Activated CD4-positive, alpha-beta T cell treated with anti-CD3 and anti-CD28 coated beads, Interleukin-2, amount 10 ng/mL, durations not matched to agents 24 days and 14 days (primary cell): ENCODE measurements around the gene SMAD7. TPM values are rescaled to one million over a fixed set of nuclear protein-coding genes. Genes with fewer than 3 reads are reported as not detected.

ENCODE experiments used
- DNase-seq: peaks from one replicate; pipeline ENCODE4 v3.0.0; 2022
- H3K27ac Mint-ChIP-seq: one replicate; pipeline ENCODE4 v1.8.0; 2022; ENCODE audit warnings: mild to moderate bottlenecking, mixed read lengths
- H3K27me3 Mint-ChIP-seq: one replicate; pipeline ENCODE4 v1.8.0; 2022; ENCODE audit warnings: mixed read lengths
- H3K36me3 Mint-ChIP-seq: one replicate; pipeline ENCODE4 v1.8.0; 2022; ENCODE audit warnings: low read depth, mild to moderate bottlenecking, mixed read lengths
- H3K4me1 Mint-ChIP-seq: one replicate; pipeline ENCODE4 v1.8.0; 2021; ENCODE audit warnings: mixed read lengths
- H3K4me3 Mint-ChIP-seq: one replicate; pipeline ENCODE4 v1.8.0; 2022; ENCODE audit warnings: mild to moderate bottlenecking, moderate library complexity, mixed read lengths
- H3K9me3 Mint-ChIP-seq: one replicate; pipeline ENCODE4 v1.8.0; 2021; ENCODE audit warnings: mixed read lengths
- intact Hi-C: fragments of 100-400 bp; cut with micrococcal nuclease; formaldehyde crosslinking; loops from one replicate; pipeline ENCODE4 v1.15.1; 2023
- total RNA-seq: library from RNA; stranded (reverse); gene quantifications from 2 replicates; pipeline ENCODE4 v1.2.3, GENCODE V29; 2022

Gene SMAD7
- total RNA-seq, 1 donor from 2014 or later, result 21.8 TPM

- Mint-ChIP-seq H3K36me3 (no peaks in the 10 kb centered on the region), H3K4me3 (peak overlapping the region; percentile 82), H3K27ac (no peak overlapping the region), H3K4me1 (peaks cover 16% of the 10 kb centered on the region), H3K27me3 (peaks cover 51% of the 10 kb centered on the region), H3K9me3 (no peaks in the 10 kb centered on the region)
- intact Hi-C loops, result loop anchor here (2.0 to 5.0 kb wide), 2 partner anchors 23 to 199 kb away; no protein-coding TSS in a partner anchor
- DNase-seq, result peak; percentile 82
Measured at GRCh38 chr18:48975817-48976649, 25.3 kb upstream of the SMAD7 start.

GRCh38 chr18:48975120-48975816 is 24.5 kb upstream of the SMAD7 start:
- intact Hi-C loops, result loop anchor here (2.0 to 5.0 kb wide), 2 partner anchors 22 to 198 kb away; no protein-coding TSS in a partner anchor
- H3K4me3 Mint-ChIP-seq, result peak overlapping the region; percentile 51
- DNase-seq, result no peak
- H3K4me1 Mint-ChIP-seq, result peaks cover 16% of the 10 kb centered on the region
- no peak overlapping the region for H3K27ac Mint-ChIP-seq
- no peaks in the 10 kb centered on the region for H3K9me3 Mint-ChIP-seq
- H3K27me3 Mint-ChIP-seq, result peaks cover 51% of the 10 kb centered on the region
- no peaks in the 10 kb centered on the region for H3K36me3 Mint-ChIP-seq

- H3K27ac Mint-ChIP-seq, result peak overlapping the region; percentile 7
- peak overlapping the region; percentile 51 for H3K4me3 Mint-ChIP-seq
- intact Hi-C loops, result loop anchor here (2.0 to 5.0 kb wide), 2 partner anchors 22 to 197 kb away; no protein-coding TSS in a partner anchor
- peaks cover 54% of the 10 kb centered on the region for H3K27me3 Mint-ChIP-seq
- H3K36me3 Mint-ChIP-seq, result no peaks in the 10 kb centered on the region
- H3K9me3 Mint-ChIP-seq, result no peaks in the 10 kb centered on the region
- no peak for DNase-seq
- H3K4me1 Mint-ChIP-seq, result peaks cover 10% of the 10 kb centered on the region
Measured at GRCh38 chr18:48974304-48975119, 23.7 kb upstream of the SMAD7 start.

- peaks cover 53% of the 10 kb centered on the region for H3K27me3 Mint-ChIP-seq
- peaks cover 6% of the 10 kb centered on the region for H3K4me1 Mint-ChIP-seq
- H3K27ac Mint-ChIP-seq, result no peak overlapping the region
- H3K4me3 Mint-ChIP-seq, result no peak overlapping the region
- H3K9me3 Mint-ChIP-seq, result no peaks in the 10 kb centered on the region
- no peak for DNase-seq
- H3K36me3 Mint-ChIP-seq, result no peaks in the 10 kb centered on the region
- intact Hi-C loops, result loop anchor here (2.0 kb wide), 1 partner anchor 21 kb away; no protein-coding TSS in a partner anchor
Measured at GRCh38 chr18:48973731-48974130, 23.0 kb upstream of the SMAD7 start.

- Mint-ChIP-seq H3K4me1 (no peaks in the 10 kb centered on the region), H3K4me3 (no peak overlapping the region), H3K27ac (no peak overlapping the region), H3K27me3 (peaks cover 40% of the 10 kb centered on the region), H3K36me3 (no peaks in the 10 kb centered on the region), H3K9me3 (no peaks in the 10 kb centered on the region)
- intact Hi-C loops, result no loop called here
- no peak for DNase-seq
Measured at GRCh38 chr18:48968412-48969215, 17.8 kb upstream of the SMAD7 start.

GRCh38 chr18:48967545-48967944 is 16.8 kb upstream of the SMAD7 start:
- H3K9me3 Mint-ChIP-seq, result no peaks in the 10 kb centered on the region
- intact Hi-C loops, result no loop called here
- H3K27me3 Mint-ChIP-seq, result peaks cover 43% of the 10 kb centered on the region
- H3K4me3 Mint-ChIP-seq, result no peak overlapping the region
- H3K36me3 Mint-ChIP-seq, result no peaks in the 10 kb centered on the region
- peaks cover 2% of the 10 kb centered on the region for H3K4me1 Mint-ChIP-seq
- H3K27ac Mint-ChIP-seq, result no peak overlapping the region
- DNase-seq, result no peak

- no peak overlapping the region for H3K4me3 Mint-ChIP-seq
- H3K36me3 Mint-ChIP-seq, result no peaks in the 10 kb centered on the region
- no peak overlapping the region for H3K27ac Mint-ChIP-seq
- peaks cover 41% of the 10 kb centered on the region for H3K27me3 Mint-ChIP-seq
- no peak for DNase-seq
- H3K4me1 Mint-ChIP-seq, result peaks cover 2% of the 10 kb centered on the region
- intact Hi-C loops, result no loop called here
- no peaks in the 10 kb centered on the region for H3K9me3 Mint-ChIP-seq
Measured at GRCh38 chr18:48966523-48966922, 15.8 kb upstream of the SMAD7 start.

GRCh38 chr18:48963586-48964470 is 13.1 kb upstream of the SMAD7 start:
- intact Hi-C loops, result no loop called here
- no peak for DNase-seq
- H3K27ac Mint-ChIP-seq, result no peak overlapping the region
- H3K9me3 Mint-ChIP-seq, result no peaks in the 10 kb centered on the region
- H3K4me1 Mint-ChIP-seq, result peaks cover 2% of the 10 kb centered on the region
- peaks cover 46% of the 10 kb centered on the region for H3K27me3 Mint-ChIP-seq
- no peaks in the 10 kb centered on the region for H3K36me3 Mint-ChIP-seq
- H3K4me3 Mint-ChIP-seq, result no peak overlapping the region

- no peak for DNase-seq
- Mint-ChIP-seq H3K27ac (no peak overlapping the region), H3K27me3 (peaks cover 43% of the 10 kb centered on the region), H3K36me3 (no peaks in the 10 kb centered on the region), H3K4me3 (no peak overlapping the region), H3K9me3 (no peaks in the 10 kb centered on the region), H3K4me1 (peaks cover 2% of the 10 kb centered on the region)
- intact Hi-C loops, result no loop called here
Measured at GRCh38 chr18:48962994-48963561, 12.3 kb upstream of the SMAD7 start.

- DNase-seq, result no peak
- peaks cover 40% of the 10 kb centered on the region for H3K27me3 Mint-ChIP-seq
- no peaks in the 10 kb centered on the region for H3K9me3 Mint-ChIP-seq
- H3K36me3 Mint-ChIP-seq, result no peaks in the 10 kb centered on the region
- intact Hi-C loops, result no loop called here
- no peak overlapping the region for H3K27ac Mint-ChIP-seq
- H3K4me1 Mint-ChIP-seq, result peaks cover 2% of the 10 kb centered on the region
- H3K4me3 Mint-ChIP-seq, result no peak overlapping the region
Measured at GRCh38 chr18:48962252-48962993, 11.7 kb upstream of the SMAD7 start.

GRCh38 chr18:48961547-48961946 is 10.8 kb upstream of the SMAD7 start:
- Mint-ChIP-seq H3K27ac (no peak overlapping the region), H3K4me1 (peaks cover 2% of the 10 kb centered on the region), H3K9me3 (no peaks in the 10 kb centered on the region), H3K27me3 (peaks cover 42% of the 10 kb centered on the region), H3K4me3 (no peak overlapping the region), H3K36me3 (no peaks in the 10 kb centered on the region)
- DNase-seq, result no peak
- intact Hi-C loops, result no loop called here
